Fibroblast of skin of back (primary cell): ENCODE results near the gene ECHDC3.

Experiments used
- DNase-seq: peaks from one replicate; pipeline ENCODE4 v3.0.0-alpha.2; 2013

The ECHDC3 gene

DNA sequence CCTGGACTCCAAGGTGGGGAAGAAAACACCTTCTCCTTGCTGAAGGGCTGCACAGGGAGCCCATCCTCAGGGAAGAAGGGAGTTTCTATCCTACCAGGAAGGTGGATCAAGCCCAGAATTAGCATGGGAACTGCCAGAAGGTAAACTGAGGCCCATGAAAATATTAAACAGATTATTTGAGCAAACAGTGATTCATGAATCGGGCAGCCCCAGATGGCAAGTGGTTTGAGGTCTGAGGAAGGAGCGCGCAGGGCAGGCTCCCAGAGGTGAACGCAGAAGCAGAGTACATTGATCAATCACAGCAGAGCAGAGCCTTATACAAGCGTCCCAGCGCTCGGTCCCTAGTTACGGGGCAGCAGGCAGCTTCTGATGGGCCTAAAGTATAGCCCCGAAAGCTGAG lies 45.2 kb downstream of the ECHDC3 start:
- DNase-seq: no peak

DNA sequence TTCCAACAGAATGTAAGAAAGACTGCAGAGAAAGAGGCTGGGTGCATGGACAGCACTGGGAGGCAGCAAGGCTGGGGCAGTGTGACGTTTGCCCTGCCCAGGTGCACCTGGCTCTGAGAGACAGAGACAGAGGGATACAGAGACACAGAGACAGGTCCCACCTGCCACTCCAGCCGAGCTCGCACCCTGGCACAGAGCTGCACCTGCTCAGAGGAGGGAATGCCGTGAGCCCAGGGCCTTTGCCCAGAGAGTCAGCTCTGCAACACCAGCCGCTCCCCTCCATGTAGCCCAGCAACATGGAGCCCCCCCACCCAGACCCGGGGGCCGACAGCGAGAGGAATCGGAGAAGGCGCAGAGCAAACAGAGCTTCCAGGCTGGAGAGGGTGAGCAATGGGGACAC lies 45.7 kb downstream of the ECHDC3 start:
- DNase-seq: no peak

DNA sequence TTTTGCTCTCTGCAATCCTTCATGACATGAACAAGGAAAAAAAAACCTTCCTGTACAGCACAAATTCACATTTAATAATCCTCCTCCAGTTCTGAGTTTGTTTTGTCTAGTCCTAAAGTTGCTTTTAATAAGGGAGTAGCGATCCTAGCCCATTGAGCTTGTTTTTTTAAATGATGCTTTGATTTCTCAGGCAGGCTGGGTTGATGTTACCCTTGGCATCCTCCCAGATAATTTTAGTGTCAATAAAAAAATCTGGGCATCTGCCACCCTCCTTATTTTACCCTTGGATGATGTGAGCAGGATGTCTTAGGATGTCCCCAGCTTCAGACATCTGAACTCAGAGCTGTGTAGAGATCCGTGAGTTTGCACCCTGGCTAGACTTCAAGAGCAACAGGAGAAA lies 47.1 kb downstream of the ECHDC3 start:
- DNase-seq: peak; percentile 49

DNA sequence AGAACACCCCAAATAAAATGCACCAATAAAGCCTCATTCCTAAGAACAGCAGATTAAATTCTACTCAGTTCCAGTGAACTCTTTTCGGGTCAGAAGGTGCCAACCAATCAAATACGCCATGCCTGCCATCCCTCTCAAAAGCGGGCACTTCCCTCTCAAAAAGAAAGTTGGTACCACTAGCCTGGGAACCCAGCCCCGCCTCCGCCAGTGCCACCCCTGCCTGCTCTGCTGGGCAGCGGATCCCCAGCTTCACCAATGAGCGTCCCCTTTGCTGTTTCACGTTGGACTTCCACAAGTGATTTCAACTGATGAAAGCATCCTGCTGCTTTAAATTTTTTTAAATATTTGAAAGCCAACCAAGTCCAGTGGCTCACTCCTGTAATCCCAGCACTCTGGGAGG lies 47.8 kb downstream of the ECHDC3 start:
- DNase-seq: no peak

DNA sequence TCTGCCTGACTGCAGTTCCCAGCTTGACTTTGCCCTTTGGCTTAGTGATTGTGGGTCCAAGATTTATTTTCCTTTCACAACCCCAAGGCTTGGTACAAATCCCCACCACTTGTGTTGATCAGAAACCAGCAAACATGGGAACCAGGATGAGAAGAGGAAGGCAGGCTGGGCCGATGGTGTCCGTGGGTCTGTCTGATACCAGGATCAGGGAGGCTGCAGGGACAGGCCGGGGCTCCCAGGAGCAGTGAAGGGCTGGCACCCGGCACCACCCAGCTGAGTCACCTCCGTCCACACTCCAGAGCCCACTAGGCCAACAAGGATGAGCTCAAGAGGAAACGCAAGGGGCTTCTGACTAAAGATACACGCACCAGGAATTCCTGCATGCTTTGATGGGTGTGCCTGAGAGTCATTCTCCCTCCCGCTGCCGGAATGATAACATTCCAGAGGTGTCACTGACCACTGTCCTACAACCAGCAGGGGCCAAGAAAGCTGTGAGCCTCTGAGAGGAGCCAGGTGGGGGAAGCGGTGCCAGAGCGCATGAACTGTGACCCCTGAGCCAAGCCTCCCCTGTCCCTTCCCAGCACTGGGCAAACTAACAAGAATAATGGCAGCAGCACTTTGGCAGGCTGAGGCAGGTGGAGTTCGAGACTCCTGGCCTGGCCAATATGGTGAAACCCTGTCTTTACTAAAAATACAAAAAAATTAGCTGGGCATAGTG lies 51.7 kb downstream of the ECHDC3 start:
- DNase-seq: peak; percentile 93

DNA sequence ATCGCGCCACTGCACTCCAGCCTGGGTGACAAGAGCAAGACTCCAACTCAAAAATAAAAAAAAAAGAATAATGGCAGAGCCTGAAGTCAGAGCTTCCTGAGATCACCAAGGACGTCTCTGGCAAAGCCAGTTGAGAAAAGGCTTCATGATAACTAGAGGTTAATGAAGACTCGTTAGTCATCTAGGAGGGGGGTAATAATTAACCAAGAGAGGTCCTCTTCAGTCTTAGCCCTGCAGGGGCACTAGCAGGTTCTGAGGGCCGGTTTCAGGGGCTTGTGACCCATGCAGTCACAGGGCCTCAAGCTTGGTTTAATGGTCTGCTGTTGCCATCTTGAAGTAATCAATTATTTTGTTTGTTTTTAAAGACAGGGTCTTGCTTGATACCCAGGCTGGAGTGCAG lies 52.4 kb downstream of the ECHDC3 start:
- DNase-seq: no peak

DNA sequence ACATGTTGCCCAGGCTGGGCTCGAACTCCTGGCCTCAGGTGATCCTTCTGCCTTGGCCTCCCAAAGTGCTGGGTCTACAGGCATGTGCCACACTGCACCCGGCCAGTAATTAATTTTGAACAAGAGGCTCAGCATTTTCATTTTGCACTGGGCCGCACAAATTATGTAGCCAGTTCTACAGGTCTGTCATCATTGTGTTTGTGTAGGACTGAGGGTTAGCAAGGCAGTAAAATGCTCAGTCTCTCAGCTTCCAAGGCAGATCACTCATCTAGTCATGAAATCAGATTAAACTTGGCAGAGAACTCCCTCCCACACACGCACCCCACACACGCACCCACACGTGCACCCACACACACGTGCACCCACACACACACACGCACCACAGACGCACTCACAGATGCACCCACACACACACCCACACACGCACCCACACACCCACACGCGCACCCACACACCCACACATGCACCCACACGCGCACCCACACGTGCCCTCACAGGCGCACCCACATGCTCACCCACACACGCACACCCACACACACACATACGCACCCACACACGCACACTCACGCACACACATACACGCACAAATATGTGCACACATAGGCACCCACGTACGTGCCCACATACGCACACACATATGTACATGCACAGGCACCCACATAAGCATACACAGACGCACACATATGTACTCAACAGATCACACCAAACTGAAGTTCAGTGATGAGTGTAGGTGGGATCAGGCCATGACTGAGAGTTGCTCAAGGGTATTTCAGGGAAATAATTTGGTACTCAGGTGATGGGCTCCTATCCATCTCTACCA lies 53.1 kb downstream of the ECHDC3 start:
- no peak for DNase-seq

DNA sequence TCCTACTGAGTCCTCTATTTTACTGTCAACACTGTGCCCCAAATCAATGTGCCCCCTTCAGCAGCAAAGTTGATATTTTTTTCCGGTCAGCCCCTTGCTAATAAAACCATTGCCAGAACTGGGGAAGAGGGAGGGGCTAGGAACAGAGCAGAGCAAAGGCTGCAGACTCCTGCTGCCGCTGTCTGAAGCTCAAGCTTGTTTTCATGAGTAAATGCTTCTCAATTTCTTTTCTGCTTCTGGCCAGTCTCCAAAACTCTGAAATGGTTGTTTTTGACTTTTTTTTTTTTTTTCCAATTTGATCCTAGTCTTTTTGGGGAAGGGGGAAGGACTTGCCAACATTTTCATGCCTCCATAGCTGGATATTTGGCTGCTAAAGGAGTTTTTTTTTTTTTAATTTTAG lies 54.3 kb downstream of the ECHDC3 start:
- no peak for DNase-seq

DNA sequence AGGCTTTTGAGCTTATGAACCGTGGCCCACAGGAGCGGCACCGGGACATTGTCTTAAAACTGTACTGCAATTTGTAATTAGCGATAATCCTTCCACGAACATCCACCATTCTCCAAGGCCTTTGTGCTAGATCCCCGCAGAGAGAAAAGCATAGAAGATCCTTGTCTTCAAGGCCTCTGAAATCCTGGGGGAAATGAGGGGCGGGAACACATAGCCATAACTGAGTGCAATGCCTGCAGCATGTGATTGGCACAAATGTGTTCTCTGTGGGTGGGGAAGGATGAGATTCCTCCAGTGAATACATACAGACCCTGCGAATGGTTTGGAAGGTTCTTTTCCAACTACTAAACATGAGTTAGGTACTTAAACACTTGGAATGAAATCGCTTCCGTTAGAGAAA lies 55.1 kb downstream of the ECHDC3 start:
- DNase-seq: no peak

DNA sequence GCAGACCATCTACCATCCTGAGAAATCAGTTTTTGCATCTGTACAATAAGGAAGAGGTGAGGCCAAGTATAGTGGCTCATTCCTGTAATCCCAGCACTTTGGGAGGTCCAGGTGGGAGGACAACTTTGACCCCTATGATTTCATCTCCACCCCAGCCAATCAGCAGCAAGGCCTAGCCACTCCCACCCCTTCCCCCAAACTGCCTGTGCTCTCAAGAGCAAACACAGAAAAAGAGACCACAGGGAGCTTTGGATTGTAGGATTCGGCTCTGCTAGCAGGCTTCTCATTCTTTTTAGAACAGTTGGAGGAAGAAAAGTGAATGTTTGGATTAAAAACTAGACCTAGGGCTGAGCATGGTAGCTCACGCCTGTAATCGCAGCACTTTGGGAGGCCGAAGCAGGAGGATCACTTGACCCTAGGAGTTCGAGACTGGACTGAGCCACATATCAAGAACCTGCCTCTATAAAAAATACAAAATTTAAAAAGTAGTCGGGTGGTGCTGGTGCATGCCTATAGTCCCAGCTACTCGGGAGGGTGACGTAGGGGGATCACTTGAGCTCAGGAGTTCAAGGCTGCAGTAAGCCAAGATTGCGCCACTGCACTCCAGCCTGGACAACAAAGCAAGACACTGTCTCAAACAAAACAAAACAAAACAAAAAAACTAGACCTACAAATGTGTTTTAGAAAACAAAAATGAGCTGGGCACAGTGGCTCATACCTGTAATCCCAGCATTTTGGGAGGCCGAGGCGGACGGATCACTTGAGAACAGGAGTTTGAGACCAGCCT lies 55.9 kb downstream of the ECHDC3 start:
- no peak for DNase-seq

DNA sequence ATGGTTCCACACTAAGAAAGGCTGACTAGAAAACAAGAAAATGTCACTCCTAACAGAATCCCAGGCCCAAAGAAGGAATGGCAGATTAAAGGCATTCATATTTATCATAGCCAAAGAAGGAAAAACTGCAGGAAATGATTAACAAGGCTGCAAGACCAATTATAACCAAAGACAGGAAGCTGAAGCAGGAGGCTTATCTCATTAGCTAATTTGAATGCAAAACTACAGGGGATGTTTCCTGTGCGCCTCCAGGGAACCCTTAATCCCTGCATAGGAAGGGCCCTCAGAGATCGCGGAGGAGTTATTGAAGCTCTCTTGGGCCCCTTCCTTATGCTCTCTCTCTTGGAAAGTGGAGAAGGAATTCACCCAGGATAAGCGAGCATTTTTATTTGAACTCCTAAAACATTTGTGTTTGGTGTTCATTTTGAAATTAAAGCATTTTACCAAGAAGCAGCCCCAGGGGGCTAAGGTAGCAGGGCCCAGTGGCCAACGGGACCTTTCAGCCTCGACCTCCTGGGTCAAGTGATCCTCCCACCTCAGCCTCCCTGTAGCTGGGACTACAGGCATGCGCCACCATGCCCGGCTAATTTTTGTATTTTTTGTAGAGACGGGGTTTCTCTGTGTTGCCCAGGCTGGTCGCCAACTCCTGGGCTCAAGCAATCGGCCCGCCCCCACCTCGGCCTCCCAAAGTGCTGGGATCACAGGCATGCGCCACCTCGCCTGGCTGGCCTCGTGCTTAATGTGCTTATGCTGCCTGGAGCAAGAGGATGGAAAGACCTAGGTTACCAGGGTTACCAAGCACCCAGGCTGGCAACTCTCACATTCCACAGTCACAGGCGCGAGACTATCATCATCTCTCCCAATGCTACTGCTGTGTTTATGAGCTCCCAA lies 56.9 kb downstream of the ECHDC3 start:
- no peak for DNase-seq

DNA sequence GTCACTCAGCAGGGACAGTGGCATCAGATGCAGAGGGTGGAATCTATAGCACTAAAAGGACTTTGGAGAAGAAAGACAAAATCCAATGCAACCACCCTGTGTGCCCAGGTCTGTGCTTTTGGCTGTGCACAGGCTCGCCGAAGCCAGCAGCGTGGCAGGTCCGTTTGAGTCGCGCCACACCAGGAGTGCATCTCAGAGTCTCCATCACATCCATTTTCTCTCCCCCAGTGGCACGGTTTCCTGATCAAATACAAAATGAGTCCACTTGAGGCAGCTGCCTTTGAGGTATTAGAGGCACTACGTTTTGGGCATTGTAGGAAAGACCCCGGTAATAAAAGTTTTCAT lies 57.5 kb downstream of the ECHDC3 start:
- DNase-seq: no peak

DNA sequence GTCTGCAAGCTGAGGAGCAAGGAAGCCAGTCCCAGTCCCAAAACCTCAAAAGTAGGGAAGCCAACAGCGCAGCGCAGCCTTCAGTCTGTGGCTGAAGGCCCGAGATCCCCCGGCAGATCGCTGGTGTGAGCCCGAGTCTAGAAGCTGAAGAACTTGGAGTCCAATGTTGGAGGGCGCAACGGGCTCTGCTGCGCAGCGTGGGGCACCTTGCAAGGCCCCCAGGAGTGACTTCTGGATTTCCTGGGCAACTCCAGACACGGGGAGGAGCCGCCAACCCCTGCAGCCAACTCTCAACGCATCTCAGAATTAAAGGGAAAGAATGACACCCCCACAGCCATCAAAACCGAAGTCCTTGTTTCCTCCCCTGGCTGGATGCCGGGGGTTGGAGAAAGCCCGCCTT lies 62.2 kb downstream of the ECHDC3 start:
- DNase-seq: no peak

DNA sequence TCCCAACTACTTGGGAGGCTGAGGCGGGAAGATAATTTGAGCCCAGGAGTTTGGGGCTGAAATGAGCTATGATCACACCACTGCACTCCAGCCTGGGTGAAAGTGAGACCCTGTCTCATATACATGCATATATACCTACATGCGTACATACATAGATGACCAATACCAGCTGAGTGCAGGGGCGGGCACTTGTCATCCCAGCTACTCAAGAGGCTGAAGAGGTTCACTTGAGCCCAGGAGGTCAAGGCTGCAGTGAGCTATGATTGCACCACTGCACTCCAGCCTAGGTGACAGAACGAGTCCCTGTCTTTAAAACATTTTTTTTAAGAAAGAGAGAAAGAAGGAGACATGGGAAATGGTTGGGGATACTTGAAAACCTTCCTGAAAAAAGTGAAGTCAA lies 63.6 kb downstream of the ECHDC3 start:
- DNase-seq: no peak

DNA sequence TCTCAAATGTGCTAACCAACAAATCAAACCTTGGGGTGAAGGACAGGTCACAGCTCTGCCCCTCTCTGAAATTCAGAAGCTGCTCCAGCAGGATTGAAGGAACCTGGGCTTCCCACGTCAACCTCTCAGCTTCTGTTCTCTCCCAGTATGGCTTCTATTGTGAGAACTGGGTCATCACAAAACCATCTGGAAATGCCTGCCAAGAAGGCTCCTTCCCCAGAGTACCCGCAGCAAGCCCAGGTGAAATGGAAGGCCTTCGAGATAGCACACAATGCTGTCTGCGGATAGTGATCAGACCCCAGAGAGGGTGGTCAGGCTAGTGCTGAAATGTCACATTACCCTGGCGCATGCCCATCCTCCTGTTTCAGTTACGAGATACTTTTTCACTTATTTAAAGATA lies 64.5 kb downstream of the ECHDC3 start:
- no peak for DNase-seq

DNA sequence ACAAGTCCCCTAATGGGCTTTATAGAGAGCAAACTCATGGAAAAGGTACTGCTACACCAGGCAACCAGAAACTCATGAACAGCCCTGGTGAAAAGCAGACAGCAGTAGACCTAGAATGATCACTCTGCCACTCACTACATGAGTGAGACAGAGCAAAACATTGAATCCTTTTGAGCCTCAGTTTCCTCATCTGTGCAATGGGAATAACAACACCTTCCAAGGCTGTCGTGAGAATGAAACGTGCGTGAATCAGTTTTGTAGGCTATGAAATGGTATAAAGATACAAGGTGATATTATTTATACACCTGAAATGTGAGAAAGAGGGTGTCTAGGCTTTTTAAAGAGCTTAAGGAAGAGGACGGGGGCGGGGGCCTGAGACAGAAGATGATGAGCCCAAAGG lies 66.6 kb downstream of the ECHDC3 start:
- no peak for DNase-seq

DNA sequence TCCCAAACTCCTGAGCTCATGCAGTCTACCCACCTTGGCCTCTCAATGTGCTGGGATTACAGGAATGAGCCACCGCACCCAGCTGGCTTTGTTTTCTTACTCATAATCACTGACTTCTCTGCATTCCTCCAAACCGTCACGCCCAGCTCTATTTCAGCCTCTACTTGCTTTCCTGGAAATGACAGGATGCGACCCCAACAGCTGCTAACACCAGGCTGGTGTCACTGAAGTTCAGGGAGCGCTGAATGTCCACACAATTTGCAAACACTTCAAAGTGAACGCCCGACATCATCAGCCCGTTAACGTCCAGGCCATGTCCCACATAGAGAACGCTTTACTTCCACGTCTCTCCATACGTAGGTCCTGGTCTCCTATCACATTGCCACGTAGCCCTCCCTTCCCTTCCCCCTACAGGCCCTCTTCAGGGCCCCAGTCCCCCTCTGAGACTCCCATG lies 68.2 kb downstream of the ECHDC3 start:
- peak; percentile 60 for DNase-seq

DNA sequence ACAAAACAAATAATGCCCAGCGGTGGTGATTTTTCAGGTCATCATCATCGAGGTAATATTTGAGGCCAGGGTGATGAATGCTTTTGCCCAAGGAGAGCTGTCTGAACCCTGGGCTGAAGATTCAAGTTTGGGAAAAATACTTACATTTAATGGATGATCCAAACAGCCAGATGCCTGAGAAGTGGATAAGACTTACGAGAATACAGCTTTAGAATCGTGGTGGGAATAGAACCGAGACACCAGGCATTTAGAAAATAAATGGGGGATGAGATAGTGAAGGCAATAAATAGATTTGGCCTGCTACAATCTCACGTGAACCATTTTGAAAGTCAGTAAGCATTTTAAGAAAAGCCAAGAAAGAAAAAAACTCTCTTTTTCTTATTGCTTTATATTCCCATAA lies 68.8 kb downstream of the ECHDC3 start:
- no peak for DNase-seq

DNA sequence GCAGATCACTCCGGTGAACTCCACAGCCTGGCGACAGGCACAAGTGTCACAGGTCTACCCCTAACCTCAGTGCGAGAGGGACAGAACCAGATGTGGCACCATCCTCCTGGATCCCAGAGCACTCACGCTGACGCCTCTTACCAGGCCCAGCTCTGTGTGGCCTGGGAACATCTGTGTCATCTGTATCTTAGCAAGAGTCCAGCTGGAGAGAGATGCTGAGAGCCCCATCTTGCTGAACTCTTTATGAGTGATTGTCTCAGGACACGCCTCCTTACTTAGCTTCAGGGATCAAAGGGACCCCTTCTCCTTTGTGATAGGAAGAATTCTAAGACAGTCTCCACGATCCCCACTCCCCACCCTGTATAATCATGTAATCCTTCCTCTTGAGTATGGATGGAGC lies 71.0 kb downstream of the ECHDC3 start:
- DNase-seq: no peak
